ENCODE measurements around the gene SLC22A31.

SLC22A31 gene

DNA sequence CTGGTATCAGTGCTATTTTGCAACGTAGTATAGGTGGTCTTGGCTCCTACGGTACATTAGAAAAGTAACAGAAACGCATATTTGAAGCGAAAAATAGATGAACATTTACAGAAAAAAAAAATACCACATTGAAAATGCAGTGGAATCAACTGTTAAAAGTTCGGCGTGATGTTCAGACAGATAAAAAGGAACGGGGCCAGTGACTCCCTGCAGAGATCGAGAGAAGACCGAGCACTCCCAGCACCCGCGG lies 16.7 kb upstream of the SLC22A31 start (continued):
- TF ChIP-seq CSRNP3 (CRISPR knock-in tag; IDR thresholded peaks at IDR 0.05) (no peak), ISL1 (CRISPR knock-in tag; IDR thresholded peaks at IDR 0.05) (no peak)

DNA sequence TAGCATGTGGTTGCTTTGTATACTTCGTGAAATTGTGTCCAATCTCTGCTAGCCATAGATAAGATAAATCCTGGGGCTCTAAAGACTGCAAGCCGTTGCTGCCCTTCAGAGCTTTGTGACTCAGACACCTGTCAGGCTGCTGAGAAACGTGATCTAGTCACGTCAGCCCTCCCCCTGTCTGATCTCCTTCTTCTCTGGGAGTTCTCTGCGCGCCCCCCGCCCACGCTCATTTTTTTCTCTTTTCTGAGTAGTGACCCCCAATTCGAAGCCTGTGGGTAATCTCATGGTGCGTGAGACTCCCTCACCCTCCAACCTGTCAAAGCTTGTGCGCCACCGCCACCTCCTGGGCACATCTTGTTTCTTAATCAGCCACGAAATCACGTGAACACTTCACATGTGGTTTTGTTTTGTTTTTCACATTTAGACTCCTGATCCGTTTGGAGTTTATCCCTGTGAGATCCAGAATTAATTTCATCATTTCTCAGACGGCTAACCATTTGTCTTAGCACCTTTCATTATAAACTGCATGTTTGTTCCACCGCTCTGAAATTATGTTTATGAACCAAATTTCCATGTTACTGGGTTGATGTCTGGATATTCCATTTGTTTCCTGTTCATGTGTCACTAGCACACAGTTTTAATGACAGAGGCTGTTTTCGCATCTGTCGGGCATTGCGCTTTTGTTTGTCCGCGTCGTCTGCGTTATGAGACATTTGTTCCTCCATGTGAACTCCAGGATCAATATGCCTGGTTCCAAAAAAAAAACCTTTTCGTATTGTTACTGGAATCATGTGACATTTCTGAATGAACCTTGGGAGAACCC lies 16.2 kb upstream of the SLC22A31 start:
- ATAC-seq: peak; percentile 83
- TF ChIP-seq TCF4 (CRISPR knock-in tag; IDR thresholded peaks at IDR 0.05; ENCODE audit: borderline replicate concordance) (no peak), ZNF8 (CRISPR knock-in tag; IDR thresholded peaks at IDR 0.05) (no peak), CSRNP3 (CRISPR knock-in tag; IDR thresholded peaks at IDR 0.05) (no peak), ARNTL (CRISPR knock-in tag; IDR thresholded peaks at IDR 0.05; ENCODE audit: borderline replicate concordance, low read depth) (no peak), OSR1 (CRISPR knock-in tag; IDR thresholded peaks at IDR 0.05) (no peak), ISL1 (CRISPR knock-in tag; IDR thresholded peaks at IDR 0.05) (no peak), SNAI2 (CRISPR knock-in tag; IDR thresholded peaks at IDR 0.05) (no peak), ZNF70 (CRISPR knock-in tag; IDR thresholded peaks at IDR 0.05) (no peak), CREB5 (CRISPR knock-in tag; IDR thresholded peaks at IDR 0.05; ENCODE audit: low read depth) (no peak), TOX (CRISPR knock-in tag; IDR thresholded peaks at IDR 0.05; ENCODE audit: borderline replicate concordance) (no peak), BACH2 (CRISPR knock-in tag; IDR thresholded peaks at IDR 0.05; ENCODE audit: borderline replicate concordance) (no peak)

DNA sequence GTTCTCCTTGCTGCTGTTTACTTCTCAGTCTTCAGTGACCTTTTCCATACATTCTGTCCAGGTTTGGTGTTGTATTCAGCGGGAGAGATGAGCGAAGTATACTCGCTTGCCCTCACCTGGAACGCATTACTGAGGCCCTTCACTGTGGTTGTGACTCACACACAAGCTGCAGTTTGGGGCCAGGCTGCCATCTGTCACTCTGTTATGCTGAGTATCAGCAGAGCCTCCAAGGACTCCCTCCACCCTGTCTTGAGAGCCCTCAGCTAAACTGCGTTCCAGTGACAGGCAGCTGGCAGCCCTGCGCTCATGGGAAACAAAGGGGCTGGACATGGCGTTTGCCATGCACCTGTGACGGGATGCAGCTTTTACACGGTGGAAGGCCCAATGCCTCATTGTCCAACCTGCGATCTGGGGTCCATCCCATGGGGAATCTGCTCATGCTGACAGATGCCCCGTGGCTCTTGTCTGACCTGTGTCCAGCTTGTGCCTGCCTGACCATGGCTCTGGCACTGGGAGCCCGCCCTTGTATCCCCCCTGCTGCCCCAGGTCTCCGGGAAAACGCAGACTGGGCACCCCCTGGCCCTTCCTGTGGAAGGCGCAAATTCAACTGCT lies 10.7 kb upstream of the SLC22A31 start:
- TF ChIP-seq POU6F1 (CRISPR knock-in tag; IDR thresholded peaks at IDR 0.05; ENCODE audit: borderline replicate concordance, low read depth): no peak
- no peak for TF ChIP-seq SNAI2 (CRISPR knock-in tag; IDR thresholded peaks at IDR 0.05)
- no peak for TF ChIP-seq TSHZ2 (CRISPR knock-in tag; IDR thresholded peaks at IDR 0.05)
- peak; percentile 90 for ATAC-seq

- no peak for TF ChIP-seq SNAI2 (CRISPR knock-in tag; IDR thresholded peaks at IDR 0.05)
- ATAC-seq: peak; percentile 52
These were observed 10.0 kb upstream of the SLC22A31 start for GRCh38 chr16:89210165-89210903.

GRCh38 chr16:89209522-89210044 lies 9.2 kb upstream of the SLC22A31 start:
- no peak for ATAC-seq
- TF ChIP-seq RARB (CRISPR knock-in tag; IDR thresholded peaks at IDR 0.05) (no peak), ZNF8 (CRISPR knock-in tag; IDR thresholded peaks at IDR 0.05) (no peak), TOX (CRISPR knock-in tag; IDR thresholded peaks at IDR 0.05; ENCODE audit: borderline replicate concordance) (no peak), ISL1 (CRISPR knock-in tag; IDR thresholded peaks at IDR 0.05) (no peak), TCF4 (CRISPR knock-in tag; IDR thresholded peaks at IDR 0.05; ENCODE audit: borderline replicate concordance) (no peak), ZNF565 (CRISPR knock-in tag; conservative IDR thresholded peaks at IDR 0.05; ENCODE audit: low read depth) (no peak), CSRNP3 (CRISPR knock-in tag; IDR thresholded peaks at IDR 0.05) (no peak), ZFP30 (CRISPR knock-in tag; IDR thresholded peaks at IDR 0.05) (no peak), PPARA (CRISPR knock-in tag; IDR thresholded peaks at IDR 0.05; ENCODE audit: borderline replicate concordance) (no peak), POU6F1 (CRISPR knock-in tag; IDR thresholded peaks at IDR 0.05; ENCODE audit: borderline replicate concordance, low read depth) (no peak)
